LNCaP clone FGC (cell line): Measurements from ENCODE around the gene GLS.

Experiments
- DNase-seq: peaks from one replicate; pipeline ENCODE4 v3.0.0-alpha.2; 2011; ENCODE audit warnings: low read depth
- H3K4me3 ChIP-seq: 2 replicates; pipeline ENCODE4 v1.5.1; 2011; ENCODE audit warnings: mild to moderate bottlenecking, low read depth, low read length, control low read depth
- TF ChIP-seq, protein P1 (sequence below): IDR thresholded peaks from 2 replicates; pipeline ENCODE4 v1.5.1; 2012; ENCODE audit warnings: mild to moderate bottlenecking; ENCODE audit not compliant: control insufficient read depth, insufficient read depth; ENCODE audit errors: extremely low read depth

GLS gene

GRCh38 chr2:190970160-190970559 is 89.5 kb downstream of the GLS start:
- TF ChIP-seq, protein P1, sequence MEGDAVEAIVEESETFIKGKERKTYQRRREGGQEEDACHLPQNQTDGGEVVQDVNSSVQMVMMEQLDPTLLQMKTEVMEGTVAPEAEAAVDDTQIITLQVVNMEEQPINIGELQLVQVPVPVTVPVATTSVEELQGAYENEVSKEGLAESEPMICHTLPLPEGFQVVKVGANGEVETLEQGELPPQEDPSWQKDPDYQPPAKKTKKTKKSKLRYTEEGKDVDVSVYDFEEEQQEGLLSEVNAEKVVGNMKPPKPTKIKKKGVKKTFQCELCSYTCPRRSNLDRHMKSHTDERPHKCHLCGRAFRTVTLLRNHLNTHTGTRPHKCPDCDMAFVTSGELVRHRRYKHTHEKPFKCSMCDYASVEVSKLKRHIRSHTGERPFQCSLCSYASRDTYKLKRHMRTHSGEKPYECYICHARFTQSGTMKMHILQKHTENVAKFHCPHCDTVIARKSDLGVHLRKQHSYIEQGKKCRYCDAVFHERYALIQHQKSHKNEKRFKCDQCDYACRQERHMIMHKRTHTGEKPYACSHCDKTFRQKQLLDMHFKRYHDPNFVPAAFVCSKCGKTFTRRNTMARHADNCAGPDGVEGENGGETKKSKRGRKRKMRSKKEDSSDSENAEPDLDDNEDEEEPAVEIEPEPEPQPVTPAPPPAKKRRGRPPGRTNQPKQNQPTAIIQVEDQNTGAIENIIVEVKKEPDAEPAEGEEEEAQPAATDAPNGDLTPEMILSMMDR: no peak
- no peak overlapping the region for H3K4me3 ChIP-seq
- no peak for DNase-seq

DNA sequence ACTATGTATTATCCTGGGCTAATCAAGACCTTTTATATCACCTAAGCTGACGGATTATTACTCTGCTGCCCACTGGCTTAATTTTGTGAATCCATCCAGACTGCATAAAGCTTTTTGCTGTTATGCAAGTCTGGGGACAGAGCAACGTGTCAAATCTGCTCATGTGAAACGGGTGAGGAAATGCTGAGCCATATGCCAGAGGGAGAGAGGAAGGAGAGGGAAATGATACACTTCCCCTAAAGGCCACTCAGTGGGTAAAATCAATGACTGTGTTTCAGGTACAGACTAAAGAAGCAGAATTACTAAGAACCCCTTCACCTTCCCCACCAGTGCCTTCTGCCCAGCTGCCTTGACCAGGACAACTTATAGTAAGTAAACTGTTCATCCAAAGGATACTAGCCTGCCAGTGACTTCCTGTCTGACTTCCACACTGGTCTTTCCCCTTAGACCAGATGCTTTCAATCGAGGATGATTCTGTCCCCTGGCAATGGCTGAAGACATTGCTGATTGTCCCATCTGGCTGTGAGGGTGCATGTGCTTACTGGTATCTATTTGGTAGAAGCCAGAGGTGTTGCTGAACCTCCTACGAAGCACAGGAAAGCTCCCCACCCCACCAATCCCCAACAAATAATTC is 90.4 kb downstream of the GLS start:
- H3K4me3 ChIP-seq: no peak overlapping the region
- no peak for DNase-seq
- TF ChIP-seq, protein P1: no peak

DNA sequence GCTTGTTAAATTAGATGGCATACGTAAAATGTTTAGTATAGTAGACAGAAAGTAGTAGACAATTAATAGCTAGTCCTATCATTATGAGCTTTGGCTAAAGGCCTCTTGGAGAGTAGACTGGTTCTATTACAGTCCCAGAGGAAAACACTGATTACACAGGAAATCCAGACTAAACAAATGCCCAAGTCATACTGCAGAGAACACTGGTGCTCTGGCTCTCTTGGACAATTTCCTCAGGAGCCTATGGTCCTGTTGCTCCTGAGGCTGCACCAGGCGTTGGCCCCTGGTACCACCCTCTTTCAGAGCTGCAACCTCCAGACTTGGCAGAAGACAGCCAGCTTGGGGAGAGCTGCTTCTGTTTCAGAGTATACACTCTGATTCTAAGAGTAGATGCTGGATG is 91.6 kb downstream of the GLS start:
- no peak for DNase-seq
- no peak overlapping the region for H3K4me3 ChIP-seq
- TF ChIP-seq, protein P1: no peak

DNA sequence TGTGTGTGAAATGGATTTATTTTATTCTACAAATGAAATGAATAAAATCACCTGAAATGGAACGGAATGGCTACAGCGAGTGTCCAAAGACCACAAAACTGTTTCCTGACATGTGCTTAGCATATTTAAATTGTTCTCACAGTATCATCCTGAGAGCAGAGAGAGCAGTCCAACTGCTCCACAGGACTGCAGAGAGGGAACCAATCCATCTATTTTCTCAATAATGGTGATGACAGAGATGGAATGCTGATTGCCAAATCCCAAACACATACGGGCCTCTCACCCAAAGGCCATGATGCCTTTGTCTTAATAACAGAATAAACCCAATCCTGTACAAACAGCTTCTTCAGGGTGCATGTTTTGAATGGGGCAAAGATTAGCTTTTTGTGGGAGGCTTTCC is 92.2 kb downstream of the GLS start:
- TF ChIP-seq, protein P1: no peak
- DNase-seq: no peak
- H3K4me3 ChIP-seq: no peak overlapping the region

GRCh38 chr2:190973262-190973661 is 92.6 kb downstream of the GLS start:
- TF ChIP-seq, protein P1: no peak
- H3K4me3 ChIP-seq: no peak overlapping the region
- DNase-seq: no peak

DNA sequence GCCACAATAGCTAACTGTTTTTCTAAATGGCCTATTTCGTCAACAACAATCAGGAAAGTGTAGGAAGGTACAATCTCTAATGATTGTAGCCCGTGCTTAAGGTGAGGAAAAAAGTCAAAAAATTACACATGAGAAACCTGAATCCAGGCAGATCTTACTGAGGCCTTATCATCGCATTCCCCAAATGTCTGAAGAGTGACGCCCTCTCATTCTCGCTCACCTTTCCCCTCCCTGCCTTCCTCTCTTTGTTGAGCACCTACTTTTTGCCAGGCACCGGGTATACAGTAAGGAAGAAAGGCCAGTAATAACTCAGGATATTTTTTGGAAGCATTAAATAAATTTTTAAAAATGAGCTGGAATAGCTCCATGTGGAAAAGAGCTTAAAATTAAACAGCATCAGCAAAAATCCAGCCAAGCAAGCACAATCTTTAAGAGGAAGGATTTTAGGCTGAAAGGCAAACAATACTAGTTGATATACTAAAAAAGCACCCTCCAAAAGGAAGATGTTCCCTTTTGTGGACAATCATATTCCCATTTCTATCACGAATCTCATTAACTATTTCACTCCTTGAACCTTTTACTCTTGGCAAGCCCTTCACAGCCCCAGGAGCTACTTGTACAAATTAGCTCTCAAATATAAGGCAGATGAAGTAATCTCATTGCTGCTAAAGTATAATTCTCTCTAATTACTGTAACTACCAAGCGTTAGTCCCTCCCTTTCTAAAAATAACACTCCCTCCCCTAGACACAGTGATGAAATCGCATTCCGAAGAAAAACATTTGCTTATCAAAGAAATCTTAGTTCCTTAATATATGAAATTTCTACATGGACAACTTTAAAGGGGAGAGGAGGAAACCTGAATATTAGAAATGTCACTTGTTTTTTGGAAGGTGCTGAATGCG is 93.4 kb downstream of the GLS start:
- H3K4me3 ChIP-seq: no peak overlapping the region
- no peak for DNase-seq

More for the DNA sequence above, 93.4 kb downstream of the GLS start:
- TF ChIP-seq, protein P1: no peak
